CD4-positive, alpha-beta memory T cell (primary cell): ENCODE results near the gene LRRN4. TPM values are rescaled to one million over a fixed set of nuclear protein-coding genes. Genes with fewer than 3 reads are reported as not detected.
"Not testable (repeated sequence)": the region's sequence is repeated elsewhere in the genome, so short reads cannot be mapped to it uniquely, and the experiment has no call there.

Experiments used
- CTCF ChIA-PET: fragments of 350-600 bp; sonication (Branson Sonifier 250); formaldehyde crosslinking; loops from one replicate; lab custom pipeline; 2021; ENCODE audit warnings: inconsistent platforms; ENCODE audit not compliant: partially characterized antibody; lab: Charles Lee
- POLR2A ChIA-PET: fragments of 350-600 bp; sonication (Branson Sonifier 250); formaldehyde crosslinking; loops from one replicate; lab custom pipeline; 2021; ENCODE audit not compliant: partially characterized antibody; lab: Charles Lee
- DNase-seq, 5 donors: peaks; one replicate each; pipeline versions ENCODE4 v3.0.0 to v3.0.0-alpha.2; 2020 to 2022; ENCODE audit warnings: mixed read lengths in 1 of 5
- H3K27ac ChIP-seq: one replicate; pipeline ENCODE4 v1.7.0; 2013; ENCODE audit warnings: low read depth, low read length
- H3K27me3 ChIP-seq: 2 replicates; pipeline ENCODE4 v1.7.0; 2013; ENCODE audit warnings: mild to moderate bottlenecking, low read length, moderate library complexity; ENCODE audit not compliant: insufficient read depth
- H3K36me3 ChIP-seq: 2 replicates; pipeline ENCODE4 v1.7.0; 2013; ENCODE audit warnings: mild to moderate bottlenecking, low read length, moderate library complexity; ENCODE audit not compliant: insufficient read depth
- H3K4me1 ChIP-seq: 2 replicates; pipeline ENCODE4 v1.7.0; 2013; ENCODE audit warnings: mild to moderate bottlenecking, low read length, moderate library complexity; ENCODE audit not compliant: insufficient read depth
- H3K4me3 ChIP-seq, 2 donors: one replicate each; pipeline ENCODE4 v1.7.0; 2013; ENCODE audit warnings: low read length in 2 of 2, mild to moderate bottlenecking in 1 of 2
- H3K9me3 ChIP-seq, 2 donors: one replicate each; pipeline ENCODE4 v1.7.0; 2013; ENCODE audit warnings: low read length in 2 of 2, control low read depth in 1 of 2; ENCODE audit not compliant: control insufficient read depth in 1 of 2
- H3K27ac Mint-ChIP-seq, 7 donors: one replicate each; pipeline ENCODE4 v1.8.0; 2020 to 2021; ENCODE audit warnings: mixed read lengths in 7 of 7, mild to moderate bottlenecking in 6 of 7, inconsistent platforms in 3 of 7, moderate library complexity in 3 of 7
- H3K27me3 Mint-ChIP-seq, 2 donors: one replicate each; pipeline ENCODE4 v1.8.0; 2020 to 2021; ENCODE audit warnings: mixed read lengths in 2 of 2
- H3K36me3 Mint-ChIP-seq, 2 donors: one replicate each; pipeline ENCODE4 v1.8.0; 2020 to 2021; ENCODE audit warnings: mixed read lengths in 2 of 2, inconsistent platforms in 1 of 2, mild to moderate bottlenecking in 1 of 2
- H3K4me1 Mint-ChIP-seq, 4 donors: one replicate each; pipeline ENCODE4 v1.8.0; 2020 to 2021; ENCODE audit warnings: mixed read lengths in 4 of 4, mild to moderate bottlenecking in 1 of 4
- H3K4me3 Mint-ChIP-seq, 8 donors: one replicate each; pipeline ENCODE4 v1.8.0; 2020 to 2021; ENCODE audit warnings: mixed read lengths in 8 of 8, mild to moderate bottlenecking in 7 of 8, moderate library complexity in 6 of 8, inconsistent platforms in 3 of 8
- H3K9me3 Mint-ChIP-seq, 8 donors: one replicate each; pipeline ENCODE4 v1.8.0; 2020 to 2021; ENCODE audit warnings: mixed read lengths in 8 of 8, mild to moderate bottlenecking in 5 of 8, inconsistent platforms in 3 of 8, moderate library complexity in 1 of 8
- intact Hi-C: fragments of 100-400 bp; cut with micrococcal nuclease; formaldehyde crosslinking; loops from one replicate; pipeline ENCODE4 v1.15.1; 2023
- polyA plus RNA-seq, 2 donors: library from polyadenylated mRNA; unstranded; fragments of 300-500 nt; fragmentation: Illumina TruSeq; gene quantifications; one replicate each; pipeline ENCODE4 v1.2.3, GENCODE V29; 2021
- total RNA-seq, 2 experiments: library from RNA; stranded (reverse); gene quantifications; one replicate each; pipeline ENCODE4 v1.2.3, GENCODE V29; 2021

The LRRN4 gene
- total and polyA plus RNA-seq, 4 experiments from 2014 or later: not detected

GRCh38 chr20:6032907-6033306 is 21.0 kb downstream of the LRRN4 start:
- H3K9me3 ChIP-seq, H3K4me1 ChIP-seq, CTCF ChIA-PET, POLR2A ChIA-PET, H3K27me3 Mint-ChIP-seq, H3K4me3 Mint-ChIP-seq, H3K27ac ChIP-seq, intact Hi-C loops, H3K27me3 ChIP-seq, H3K4me3 ChIP-seq, DNase-seq, H3K9me3 Mint-ChIP-seq: not testable (repeated sequence)
- peak overlapping the region in 1 of 7 donors; percentile 0 for H3K27ac Mint-ChIP-seq
- peaks cover 6 to 13% (median 10%) of the 10 kb centered on the region in 4 donors for H3K4me1 Mint-ChIP-seq
- peaks cover 27% of the 10 kb centered on the region for H3K36me3 ChIP-seq
- peaks cover 50 to 53% of the 10 kb centered on the region in 2 donors for H3K36me3 Mint-ChIP-seq

DNA sequence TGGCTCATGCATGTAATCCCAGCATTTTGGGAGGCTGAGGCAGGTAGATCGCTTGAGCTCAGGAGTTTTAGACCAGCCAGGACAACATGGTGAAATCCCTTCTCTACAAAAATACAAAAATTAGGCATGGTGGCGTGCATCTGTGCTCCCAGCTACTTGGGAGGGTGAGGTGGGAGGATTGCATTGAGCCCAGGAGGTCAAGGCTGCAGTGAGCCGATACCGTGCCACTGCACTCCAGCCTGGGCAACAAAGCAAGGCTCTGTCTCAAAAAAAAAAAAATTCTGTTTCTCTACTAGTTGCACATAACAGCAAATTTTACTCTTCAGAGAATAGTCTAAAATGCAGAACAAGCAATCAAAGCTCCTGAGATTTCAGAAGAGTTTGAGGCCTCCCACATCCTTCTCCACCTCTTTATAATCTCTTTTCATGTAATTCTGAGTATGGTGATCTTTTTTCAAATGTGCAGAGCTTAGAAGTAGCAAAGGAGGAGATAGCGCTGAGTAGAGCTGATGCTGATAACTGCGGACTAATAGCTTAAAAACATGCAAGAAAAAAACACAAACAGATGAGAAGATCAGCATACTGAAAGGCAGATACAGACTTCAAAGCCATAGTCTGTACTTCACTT is 23.3 kb downstream of the LRRN4 start:
- peaks cover 13 to 24% (median 16%) of the 10 kb centered on the region in 4 donors for H3K4me1 Mint-ChIP-seq
- peak overlapping the region in 1 of 8 donors; percentile 4 for H3K4me3 Mint-ChIP-seq
- peak in 1 of 5 donors; percentile 10 for DNase-seq
- ChIA-PET POLR2A (no interaction called here), CTCF (no interaction called here)
- no peaks in the 10 kb centered on the region for H3K27me3 ChIP-seq
- H3K36me3 Mint-ChIP-seq: peaks cover 42 to 52% of the 10 kb centered on the region in 2 donors
- no peaks in the 10 kb centered on the region for H3K9me3 ChIP-seq
- no peak overlapping the region for H3K27ac ChIP-seq
- H3K27me3 Mint-ChIP-seq: no peaks in the 10 kb centered on the region
- peak overlapping the region in 3 of 7 donors; percentile 7 to 66 (median 32) for H3K27ac Mint-ChIP-seq
- no peaks in the 10 kb centered on the region for H3K9me3 Mint-ChIP-seq
- no peak overlapping the region for H3K4me3 ChIP-seq
- intact Hi-C loops: no loop called here
- H3K4me1 ChIP-seq: peaks cover 3% of the 10 kb centered on the region
- H3K36me3 ChIP-seq: peaks cover 13% of the 10 kb centered on the region

- Histone ChIP-seq H3K27ac (no peak overlapping the region), H3K36me3 (peaks cover 9% of the 10 kb centered on the region), H3K9me3 (no peaks in the 10 kb centered on the region), H3K27me3 (no peaks in the 10 kb centered on the region), H3K4me3 (no peak overlapping the region), H3K4me1 (peaks cover 3% of the 10 kb centered on the region)
- CTCF ChIA-PET: no interaction called here
- Mint-ChIP-seq H3K4me3 (no peak overlapping the region), H3K36me3 (peaks cover 45 to 57% of the 10 kb centered on the region in 2 donors), H3K4me1 (peaks cover 16 to 24% (median 20%) of the 10 kb centered on the region in 4 donors), H3K27ac (no peak overlapping the region), H3K27me3 (no peaks in the 10 kb centered on the region), H3K9me3 (peaks cover 0 to 2% (median 0%) of the 10 kb centered on the region in 8 donors)
- intact Hi-C loops: no loop called here
- no peak for DNase-seq
- POLR2A ChIA-PET: no interaction called here
Observed at GRCh38 chr20:6029538-6029937, 24.3 kb downstream of the LRRN4 start.

- intact Hi-C loops: no loop called here
- H3K9me3 Mint-ChIP-seq: peaks cover 0 to 2% (median 0%) of the 10 kb centered on the region in 8 donors
- H3K9me3 ChIP-seq: no peaks in the 10 kb centered on the region
- peaks cover 9% of the 10 kb centered on the region for H3K36me3 ChIP-seq
- no peak for DNase-seq
- H3K4me3 Mint-ChIP-seq: no peak overlapping the region
- ChIA-PET CTCF (no interaction called here), POLR2A (no interaction called here)
- no peaks in the 10 kb centered on the region for H3K27me3 Mint-ChIP-seq
- peaks cover 16 to 23% (median 20%) of the 10 kb centered on the region in 4 donors for H3K4me1 Mint-ChIP-seq
- H3K27ac Mint-ChIP-seq: peak overlapping the region in 1 of 7 donors; percentile 13
- H3K27me3 ChIP-seq: no peaks in the 10 kb centered on the region
- peaks cover 3% of the 10 kb centered on the region for H3K4me1 ChIP-seq
- H3K27ac ChIP-seq: no peak overlapping the region
- peaks cover 46 to 57% of the 10 kb centered on the region in 2 donors for H3K36me3 Mint-ChIP-seq
- no peak overlapping the region for H3K4me3 ChIP-seq
Observed at GRCh38 chr20:6028818-6029217, 25.0 kb downstream of the LRRN4 start.

- no peak for DNase-seq
- CTCF ChIA-PET: interaction anchor here (1.5 kb wide), 1 partner anchor 8 kb away, joined by 3 read pairs; no protein-coding TSS in a partner anchor
Observed at GRCh38 chr20:6026051-6026450, 27.8 kb downstream of the LRRN4 start.

GRCh38 chr20:6024768-6025167 is 29.1 kb downstream of the LRRN4 start:
- ChIA-PET CTCF (interaction anchor here (1.0 kb wide), 1 partner anchor 9 kb away, joined by 4 read pairs; no protein-coding TSS in a partner anchor), POLR2A (no interaction called here)
- intact Hi-C loops: no loop called here
- peaks cover 0 to 2% (median 0%) of the 10 kb centered on the region in 8 donors for H3K9me3 Mint-ChIP-seq
- H3K36me3 ChIP-seq: peaks cover 9% of the 10 kb centered on the region
- no peaks in the 10 kb centered on the region for H3K4me1 ChIP-seq
- H3K4me1 Mint-ChIP-seq: peaks cover 18 to 23% (median 20%) of the 10 kb centered on the region in 4 donors
- H3K4me3 ChIP-seq: no peak overlapping the region
- DNase-seq: no peak
- H3K27ac ChIP-seq: no peak overlapping the region
- no peaks in the 10 kb centered on the region for H3K27me3 Mint-ChIP-seq
- no peak overlapping the region for H3K27ac Mint-ChIP-seq
- H3K9me3 ChIP-seq: no peaks in the 10 kb centered on the region
- no peak overlapping the region for H3K4me3 Mint-ChIP-seq
- no peaks in the 10 kb centered on the region for H3K27me3 ChIP-seq
- H3K36me3 Mint-ChIP-seq: peaks cover 44 to 55% of the 10 kb centered on the region in 2 donors

More at GRCh38 chr20:6026051-6026450, 27.8 kb downstream of the LRRN4 start:
- Histone ChIP-seq H3K27ac (no peak overlapping the region), H3K4me1 (peaks cover 3% of the 10 kb centered on the region), H3K36me3 (peaks cover 9% of the 10 kb centered on the region), H3K27me3 (no peaks in the 10 kb centered on the region), H3K4me3 (no peak overlapping the region), H3K9me3 (no peaks in the 10 kb centered on the region)
- H3K4me3 Mint-ChIP-seq: no peak overlapping the region
- POLR2A ChIA-PET: no interaction called here
- H3K4me1 Mint-ChIP-seq: peaks cover 15 to 27% (median 25%) of the 10 kb centered on the region in 4 donors
- H3K36me3 Mint-ChIP-seq: peaks cover 48 to 55% of the 10 kb centered on the region in 2 donors
- H3K9me3 Mint-ChIP-seq: peaks cover 0 to 2% (median 0%) of the 10 kb centered on the region in 8 donors
- H3K27ac Mint-ChIP-seq: peak overlapping the region in 1 of 7 donors; percentile 0
- intact Hi-C loops: no loop called here
- H3K27me3 Mint-ChIP-seq: no peaks in the 10 kb centered on the region

- Mint-ChIP-seq H3K4me1 (peaks cover 36 to 52% (median 39%) of the 10 kb centered on the region in 4 donors), H3K9me3 (no peaks in the 10 kb centered on the region), H3K36me3 (peaks cover 34 to 48% of the 10 kb centered on the region in 2 donors), H3K4me3 (no peak overlapping the region), H3K27ac (no peak overlapping the region), H3K27me3 (no peaks in the 10 kb centered on the region)
- DNase-seq: no peak
- CTCF ChIA-PET: interaction anchor here (1.2 kb wide), 1 partner anchor 9 kb away, joined by 3 read pairs; no protein-coding TSS in a partner anchor
- intact Hi-C loops: no loop called here
- POLR2A ChIA-PET: no interaction called here
- Histone ChIP-seq H3K27me3 (no peaks in the 10 kb centered on the region), H3K36me3 (peaks cover 3% of the 10 kb centered on the region), H3K4me1 (peaks cover 5% of the 10 kb centered on the region), H3K4me3 (no peak overlapping the region), H3K27ac (no peak overlapping the region), H3K9me3 (no peaks in the 10 kb centered on the region)
Observed at GRCh38 chr20:6017880-6018279, 36.0 kb downstream of the LRRN4 start.
